Activated T-helper 2 cell treated with anti-CD3 and anti-CD28 coated beads, Interferon-gamma antibody, Interleukin-2, Interleukin-4, amounts not matched to agents 10 μg/mL and 5 μg/mL and 100 μg/mL, durations not matched to agents 14 hours and 24 hours and 36 hours (primary cell): ENCODE results near the gene ELAVL1. TPM values are rescaled to one million over a fixed set of nuclear protein-coding genes. Genes with fewer than 3 reads are reported as not detected.
A peak's percentile ranks its signal among the peaks of the same experiment; 100 is the strongest.

ENCODE experiments used
- DNase-seq: peaks from one replicate; pipeline ENCODE4 v3.0.0; 2021; ENCODE audit warnings: low spot score
- H3K27ac Mint-ChIP-seq: one replicate; pipeline ENCODE4 v1.8.0; 2021; ENCODE audit warnings: mixed read lengths
- H3K27me3 Mint-ChIP-seq: one replicate; pipeline ENCODE4 v1.8.0; 2021; ENCODE audit warnings: low read depth, mixed read lengths
- H3K36me3 Mint-ChIP-seq: one replicate; pipeline ENCODE4 v1.8.0; 2021; ENCODE audit warnings: low read depth, mixed read lengths
- H3K4me1 Mint-ChIP-seq: one replicate; pipeline ENCODE4 v1.8.0; 2021; ENCODE audit warnings: low read depth, mixed read lengths
- H3K4me3 Mint-ChIP-seq: one replicate; pipeline ENCODE4 v1.8.0; 2021; ENCODE audit warnings: low read depth, mild to moderate bottlenecking, moderate library complexity, mixed read lengths
- H3K9me3 Mint-ChIP-seq: one replicate; pipeline ENCODE4 v1.8.0; 2021; ENCODE audit warnings: mixed read lengths
- intact Hi-C: fragments of 100-400 bp; cut with micrococcal nuclease; formaldehyde crosslinking; loops from one replicate; pipeline ENCODE4 v1.15.1; 2023
- total RNA-seq: library from RNA; stranded (reverse); gene quantifications from 2 replicates; pipeline ENCODE4 v1.2.3, GENCODE V29; 2022

The ELAVL1 gene
- 184 TPM in 2 replicates for total RNA-seq

DNA sequence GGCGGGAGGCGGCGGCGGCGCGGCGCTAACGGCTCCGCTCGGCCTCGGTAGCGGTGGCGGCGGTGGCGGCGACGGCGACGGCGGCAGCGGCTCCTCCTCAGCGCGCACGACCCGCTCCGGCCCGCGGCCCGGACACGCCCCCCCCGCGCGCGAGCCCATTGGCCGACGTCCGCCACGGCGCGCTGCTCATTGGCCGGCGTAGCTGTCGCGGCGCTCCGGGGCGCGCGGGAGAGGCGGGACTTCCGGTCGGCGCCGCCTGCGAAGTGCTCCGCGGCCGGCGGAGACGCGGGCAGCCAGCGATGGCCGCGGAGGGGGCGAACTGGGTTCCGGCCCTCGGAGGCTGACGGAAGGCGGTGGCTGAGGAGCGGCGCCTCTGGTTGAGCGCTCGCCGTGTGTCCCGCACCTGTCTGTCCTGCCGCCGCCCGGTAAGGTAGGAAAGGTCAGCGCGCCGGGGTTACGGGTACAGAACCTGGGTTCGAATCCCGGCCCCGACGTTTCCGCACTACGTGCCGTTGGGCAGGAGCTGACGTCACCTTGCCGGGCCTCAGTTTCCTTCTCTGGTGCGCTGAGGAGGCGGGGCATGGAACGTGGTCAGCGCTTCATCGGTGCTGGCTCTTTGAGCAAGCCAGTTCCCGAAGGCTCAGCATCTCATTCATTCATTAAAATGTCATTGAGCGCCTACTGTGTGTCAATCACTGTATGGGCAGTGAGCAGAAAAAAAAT, at the start of gene ELAVL1:
Gene ELAVL1, minus strand, starts transcription at position 108 of the 723 bp plus-strand sequence. CDS start 13,826 bp downstream, outside the sequence.
- peaks cover 26% of the 10 kb centered on the region for H3K36me3 Mint-ChIP-seq
- peak within 1 kb of the TSS; percentile 98 for H3K4me3 Mint-ChIP-seq
- H3K27me3 Mint-ChIP-seq, result no peaks in the 10 kb centered on the region
- peak; percentile 88 for DNase-seq
- H3K4me1 Mint-ChIP-seq, result peaks cover 30% of the 10 kb centered on the region
- no peaks in the 10 kb centered on the region for H3K9me3 Mint-ChIP-seq
- H3K27ac Mint-ChIP-seq, result peak within 1 kb of the TSS; percentile 88
- intact Hi-C loops, result loop anchor here (5.0 kb wide), 1 partner anchor 317 kb away; the partner anchor contains the start of genes NDUFA7 and RPS28

DNA sequence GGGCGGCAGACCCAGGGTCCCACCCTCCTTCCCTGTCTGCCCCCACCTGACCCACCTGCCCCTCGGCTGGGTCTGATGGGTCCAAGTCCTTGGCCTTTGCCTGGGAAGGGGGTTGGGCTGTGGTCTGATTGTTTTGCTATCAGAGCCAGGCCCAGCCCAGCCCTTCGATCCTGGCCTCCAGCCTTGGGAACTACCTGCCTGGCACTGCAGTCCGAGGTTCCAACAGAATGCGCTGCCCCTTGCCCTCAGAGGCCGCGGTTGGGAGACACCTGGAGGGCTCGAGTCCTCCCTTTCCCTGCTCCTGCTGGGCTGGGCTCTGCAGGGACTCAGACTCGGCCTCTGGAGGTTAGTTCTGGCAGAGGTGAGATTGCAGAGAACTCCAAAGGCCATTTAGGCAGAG, 48.7 kb upstream of the ELAVL1 start:
- intact Hi-C loops, result loop anchor here (5.0 kb wide), 1 partner anchor 388 kb away; the partner anchor contains the start of gene HNRNPM
- H3K4me3 Mint-ChIP-seq, result no peak overlapping the region
- no peak overlapping the region for H3K27ac Mint-ChIP-seq
- DNase-seq, result no peak
- no peaks in the 10 kb centered on the region for H3K9me3 Mint-ChIP-seq
- peaks cover 8% of the 10 kb centered on the region for H3K4me1 Mint-ChIP-seq
- H3K27me3 Mint-ChIP-seq, result no peaks in the 10 kb centered on the region
- H3K36me3 Mint-ChIP-seq, result no peaks in the 10 kb centered on the region

- Mint-ChIP-seq H3K27ac (no peak within 1 kb of the TSS), H3K27me3 (no peaks in the 10 kb centered on the region), H3K36me3 (no peaks in the 10 kb centered on the region), H3K9me3 (no peaks in the 10 kb centered on the region), H3K4me1 (peaks cover 8% of the 10 kb centered on the region), H3K4me3 (no peak within 1 kb of the TSS)
- intact Hi-C loops, result loop anchor here (5.0 kb wide), 1 partner anchor 390 kb away; the partner anchor contains the start of gene HNRNPM
- no peak for DNase-seq
These were observed 47.0 kb upstream of the ELAVL1 start, which contains the start of gene CCL25 for GRCh38 chr19:8052464-8052859. Gene CCL25 (plus strand): TSS chr19:8052760. CDS start chr19:8053050, 290 bp downstream.

- Mint-ChIP-seq H3K27me3 (no peaks in the 10 kb centered on the region), H3K27ac (no peak overlapping the region), H3K36me3 (no peaks in the 10 kb centered on the region), H3K4me1 (peaks cover 11% of the 10 kb centered on the region), H3K4me3 (peak overlapping the region; percentile 37), H3K9me3 (no peaks in the 10 kb centered on the region)
- intact Hi-C loops, result loop anchor here (5.0 kb wide), 1 partner anchor 392 kb away; the partner anchor contains the start of gene HNRNPM
- peak; percentile 73 for DNase-seq
These were observed 45.0 kb upstream of the ELAVL1 start for GRCh38 chr19:8050274-8051096.

- H3K9me3 Mint-ChIP-seq, result no peaks in the 10 kb centered on the region
- intact Hi-C loops, result no loop called here
These were observed 41.2 kb upstream of the ELAVL1 start for GRCh38 chr19:8046569-8047165.

GRCh38 chr19:8045872-8046568, 40.6 kb upstream of the ELAVL1 start:
- intact Hi-C loops, result no loop called here
- Mint-ChIP-seq H3K9me3 (no peaks in the 10 kb centered on the region), H3K4me1 (peaks cover 4% of the 10 kb centered on the region), H3K27me3 (no peaks in the 10 kb centered on the region), H3K27ac (no peak overlapping the region), H3K4me3 (no peak overlapping the region), H3K36me3 (no peaks in the 10 kb centered on the region)
- no peak for DNase-seq

More at GRCh38 chr19:8046569-8047165, 41.2 kb upstream of the ELAVL1 start:
- Mint-ChIP-seq H3K27me3 (no peaks in the 10 kb centered on the region), H3K4me3 (no peak overlapping the region), H3K27ac (no peak overlapping the region), H3K4me1 (peaks cover 4% of the 10 kb centered on the region), H3K36me3 (no peaks in the 10 kb centered on the region)
- no peak for DNase-seq

DNA sequence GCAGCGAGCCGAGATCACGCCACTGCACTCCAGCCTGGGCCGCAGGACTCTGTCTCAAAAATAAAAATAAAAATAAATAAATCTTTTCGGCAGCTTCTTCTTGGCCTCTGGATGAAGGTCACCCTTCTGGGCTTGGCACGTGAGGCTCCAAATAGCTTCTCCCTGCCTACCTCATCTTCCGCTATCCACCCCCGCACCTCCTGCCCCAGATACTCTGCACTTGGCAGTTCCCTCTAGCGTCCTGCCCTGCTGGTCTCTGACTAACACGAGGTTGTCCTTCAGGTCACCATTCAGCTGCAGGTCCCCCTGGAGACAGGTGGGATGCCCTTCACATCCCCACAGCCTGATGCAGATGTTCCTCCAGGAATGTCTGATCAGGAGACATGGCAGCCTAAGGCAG, 38.6 kb upstream of the ELAVL1 start:
- intact Hi-C loops, result no loop called here
- DNase-seq, result no peak
- Mint-ChIP-seq H3K4me1 (peaks cover 3% of the 10 kb centered on the region), H3K4me3 (no peak overlapping the region), H3K27me3 (no peaks in the 10 kb centered on the region), H3K27ac (no peak overlapping the region), H3K36me3 (no peaks in the 10 kb centered on the region), H3K9me3 (no peaks in the 10 kb centered on the region)

DNA sequence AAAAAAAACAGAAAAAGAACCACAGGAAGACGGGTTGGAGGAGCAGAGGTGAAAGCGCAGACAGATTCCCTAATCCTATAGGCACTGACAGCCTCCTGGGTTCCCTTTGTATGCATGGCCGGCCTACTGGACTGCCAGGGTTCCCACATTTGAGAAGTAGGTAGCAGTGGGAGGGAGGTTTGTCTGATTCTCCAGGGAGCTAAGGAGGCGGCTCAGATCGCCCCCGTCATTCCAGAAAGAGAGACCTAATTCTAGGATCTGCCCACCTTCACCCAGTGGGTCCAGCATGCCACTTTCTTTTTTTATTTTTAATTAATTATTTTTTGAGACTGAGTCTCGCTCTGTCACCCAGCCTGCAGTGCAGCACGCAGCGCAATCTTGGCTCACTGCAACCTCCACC, 37.5 kb upstream of the ELAVL1 start:
- H3K27ac Mint-ChIP-seq, result no peak overlapping the region
- H3K9me3 Mint-ChIP-seq, result no peaks in the 10 kb centered on the region
- no peak for DNase-seq
- no peak overlapping the region for H3K4me3 Mint-ChIP-seq
- H3K27me3 Mint-ChIP-seq, result no peaks in the 10 kb centered on the region
- intact Hi-C loops, result no loop called here
- H3K4me1 Mint-ChIP-seq, result peaks cover 3% of the 10 kb centered on the region
- H3K36me3 Mint-ChIP-seq, result no peaks in the 10 kb centered on the region

DNA sequence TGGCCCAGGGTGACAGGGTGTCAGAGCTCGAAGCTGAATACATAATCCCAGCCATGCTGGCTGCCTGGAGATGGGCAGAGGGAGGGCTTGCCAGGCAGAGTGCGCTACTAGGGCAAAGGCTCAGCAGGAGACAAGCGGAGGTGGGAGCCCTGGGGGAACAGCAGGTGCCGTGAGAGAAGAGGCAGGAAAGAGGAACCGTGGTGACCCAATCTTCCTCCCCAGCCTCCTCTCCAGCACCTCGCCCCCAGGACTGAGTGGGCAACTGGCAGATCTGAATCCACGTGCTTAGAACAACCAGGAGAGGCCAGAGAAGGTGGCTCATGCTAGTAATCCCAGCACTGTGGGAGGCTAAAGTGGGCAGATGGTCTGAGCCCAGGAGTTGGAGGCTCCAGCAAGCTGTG, 36.1 kb upstream of the ELAVL1 start:
- Mint-ChIP-seq H3K4me1 (no peaks in the 10 kb centered on the region), H3K27ac (no peak overlapping the region), H3K4me3 (no peak overlapping the region), H3K9me3 (no peaks in the 10 kb centered on the region), H3K36me3 (no peaks in the 10 kb centered on the region), H3K27me3 (peaks cover 2% of the 10 kb centered on the region)
- intact Hi-C loops, result no loop called here
- DNase-seq, result no peak

- DNase-seq, result no peak
- H3K27ac Mint-ChIP-seq, result no peak overlapping the region
- no peak overlapping the region for H3K4me3 Mint-ChIP-seq
- no peaks in the 10 kb centered on the region for H3K36me3 Mint-ChIP-seq
- no peaks in the 10 kb centered on the region for H3K4me1 Mint-ChIP-seq
- intact Hi-C loops, result no loop called here
- no peaks in the 10 kb centered on the region for H3K9me3 Mint-ChIP-seq
- peaks cover 2% of the 10 kb centered on the region for H3K27me3 Mint-ChIP-seq
These were observed 33.8 kb upstream of the ELAVL1 start for GRCh38 chr19:8039231-8039630.

DNA sequence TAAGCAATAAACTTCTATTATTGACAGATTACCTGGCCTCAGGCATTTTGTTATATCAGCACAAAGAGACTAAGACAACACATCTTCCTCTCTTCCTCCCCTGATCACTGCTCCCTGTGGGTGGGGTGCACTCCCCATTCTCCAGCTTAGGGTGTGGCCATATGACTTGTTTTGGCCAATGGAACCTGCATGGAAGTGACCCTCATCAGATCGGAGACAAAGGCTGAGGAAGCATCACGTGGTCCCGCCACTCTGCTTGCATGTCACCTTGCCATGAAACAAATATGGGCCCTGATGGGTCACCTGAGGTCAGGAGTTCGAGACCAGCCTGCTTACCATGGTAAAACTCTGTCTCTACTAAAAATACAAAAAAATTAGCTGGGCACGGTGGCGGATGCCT, 33.4 kb upstream of the ELAVL1 start:
- DNase-seq, result no peak
- Mint-ChIP-seq H3K4me1 (no peaks in the 10 kb centered on the region), H3K27me3 (peaks cover 2% of the 10 kb centered on the region), H3K9me3 (no peaks in the 10 kb centered on the region), H3K36me3 (no peaks in the 10 kb centered on the region), H3K4me3 (no peak overlapping the region), H3K27ac (no peak overlapping the region)
- intact Hi-C loops, result no loop called here

DNA sequence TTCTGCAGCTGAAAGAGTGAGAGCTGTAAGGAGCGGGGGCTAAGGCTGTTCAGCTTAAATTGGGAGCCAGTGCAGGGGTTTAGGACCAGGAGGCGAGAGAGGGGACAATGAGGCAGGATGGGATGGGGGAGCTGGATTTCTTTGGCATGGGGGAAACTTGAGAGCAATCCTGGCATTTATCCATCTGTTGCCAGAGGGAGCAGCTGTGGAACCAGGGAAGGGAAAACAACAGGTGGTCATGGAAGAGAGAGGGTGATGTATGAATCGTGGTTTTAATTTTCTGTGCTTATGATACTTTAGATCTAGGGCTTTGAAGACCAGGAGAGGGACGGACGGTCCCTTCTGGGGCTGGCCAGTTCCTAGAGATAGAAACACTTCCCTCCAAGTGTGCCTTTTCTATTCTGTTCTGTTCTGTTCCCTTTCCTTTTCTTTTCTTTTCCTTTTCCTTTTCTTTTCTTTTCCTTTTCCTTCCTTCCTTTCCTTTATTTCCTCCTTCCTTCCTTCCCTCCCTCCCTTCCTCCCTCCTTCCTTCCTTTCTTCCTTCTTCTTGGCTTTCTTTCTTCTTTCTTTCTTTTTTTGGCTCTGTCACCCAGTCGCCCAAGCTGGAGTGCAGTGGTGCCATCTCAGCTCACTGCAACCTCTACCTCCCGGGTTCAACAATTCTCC, 31.1 kb upstream of the ELAVL1 start:
- Mint-ChIP-seq H3K4me1 (no peaks in the 10 kb centered on the region), H3K4me3 (no peak overlapping the region), H3K27me3 (peaks cover 2% of the 10 kb centered on the region), H3K36me3 (no peaks in the 10 kb centered on the region), H3K9me3 (no peaks in the 10 kb centered on the region), H3K27ac (no peak overlapping the region)
- intact Hi-C loops, result no loop called here
- no peak for DNase-seq
